DOHH2 (cell line): ENCODE data around the gene UBA7.

Experiments
- H3F3A ChIP-seq: fragments of 200-600 bp; sonication (generic), shearing (Covaris generic); 2 replicates; pipeline ENCODE4 v1.6.0; 2016; ENCODE audit warnings: antibody characterized with exemption, mild to moderate bottlenecking; ENCODE audit not compliant: control insufficient read depth, insufficient read depth
- H3K27ac ChIP-seq: fragments of 200-600 bp; sonication (generic); 2 replicates; pipeline ENCODE4 v1.5.1; 2014; ENCODE audit warnings: low read depth, mild to moderate bottlenecking, low read length, moderate library complexity
- H3K27me3 ChIP-seq: fragments of 200-600 bp; sonication (generic); 2 replicates; pipeline ENCODE4 v1.6.1; 2014; ENCODE audit warnings: mild to moderate bottlenecking, low read length, mixed read lengths; ENCODE audit not compliant: control insufficient read depth
- H3K36me3 ChIP-seq: fragments of 200-600 bp; sonication (generic); 2 replicates; pipeline ENCODE4 v1.6.1; 2014; ENCODE audit warnings: mild to moderate bottlenecking, low read length, moderate library complexity, mixed read lengths; ENCODE audit not compliant: control insufficient read depth
- H3K4me1 ChIP-seq: fragments of 200-600 bp; sonication (generic); 2 replicates; pipeline ENCODE4 v1.6.1; 2014; ENCODE audit warnings: mild to moderate bottlenecking, low read length, mixed read lengths; ENCODE audit not compliant: control insufficient read depth
- H3K4me2 ChIP-seq: fragments of 200-600 bp; sonication (generic); 2 replicates; pipeline ENCODE4 v1.6.0; 2014; ENCODE audit warnings: mild to moderate bottlenecking, low read length, moderate library complexity
- H3K4me3 ChIP-seq: fragments of 200-600 bp; sonication (generic); 2 replicates; pipeline ENCODE4 v1.5.1; 2014; ENCODE audit warnings: mild to moderate bottlenecking, low read length, mixed read lengths
- H3K79me2 ChIP-seq: fragments of 200-600 bp; sonication (generic); 2 replicates; pipeline ENCODE4 v1.6.1; 2014; ENCODE audit warnings: mild to moderate bottlenecking, low read length, mixed read lengths; ENCODE audit not compliant: control insufficient read depth
- H3K9me2 ChIP-seq: fragments of 200-600 bp; sonication (generic); replicated peaks from 2 replicates; pipeline ENCODE4 v1.6.1; 2014; ENCODE audit warnings: mild to moderate bottlenecking, low read length, mixed read lengths; ENCODE audit not compliant: control insufficient read depth
- H3K9me3 ChIP-seq: fragments of 200-600 bp; sonication (generic); 2 replicates; pipeline ENCODE4 v1.6.1; 2014; ENCODE audit warnings: antibody characterized with exemption, low read length, mixed read lengths; ENCODE audit not compliant: control insufficient read depth, insufficient read depth
- H4K20me1 ChIP-seq: fragments of 200-600 bp; sonication (generic); 2 replicates; pipeline ENCODE4 v1.6.0; 2014; ENCODE audit warnings: low read depth, mild to moderate bottlenecking, antibody characterized with exemption, low read length, moderate library complexity; ENCODE audit not compliant: control insufficient read depth, insufficient read depth
- CTCF ChIP-seq: fragments of 200-600 bp; sonication (generic); IDR thresholded peaks from one replicate; pipeline ENCODE4 v1.5.1; 2014; ENCODE audit warnings: antibody characterized with exemption, mild to moderate bottlenecking, low read depth, low read length; ENCODE audit not compliant: poor library complexity, severe bottlenecking
- EZH2phosphoT487 ChIP-seq: fragments of 200-600 bp; sonication (generic); IDR thresholded peaks from 2 replicates; pipeline ENCODE4 v1.6.1; 2017; ENCODE audit warnings: borderline replicate concordance, mild to moderate bottlenecking, antibody characterized with exemption, low read length, moderate library complexity, mixed read lengths

The UBA7 gene

GRCh38 chr3:49763981-49764380, 49.8 kb downstream of the UBA7 start:
- no peak overlapping the region for H3K4me2 ChIP-seq
- no peaks in the 10 kb centered on the region for H3K9me2 ChIP-seq
- H4K20me1 ChIP-seq: no peaks in the 10 kb centered on the region
- TF ChIP-seq EZH2phosphoT487: no peak
- no peak for TF ChIP-seq CTCF
- no peak overlapping the region for H3K4me3 ChIP-seq
- 0 out of 2 replicates have a peak, but pooled peaks cover 2% of the 10 kb centered on the region for H3F3A ChIP-seq
- H3K4me1 ChIP-seq: 0 out of 2 replicates have a peak, but pooled peaks cover 2% of the 10 kb centered on the region
- H3K27ac ChIP-seq: no peak overlapping the region
- no peaks in the 10 kb centered on the region for H3K27me3 ChIP-seq
- peaks cover 79% of the 10 kb centered on the region for H3K79me2 ChIP-seq
- no peaks in the 10 kb centered on the region; the same call in 1 of the 2 replicates for H3K36me3 ChIP-seq
- no peaks in the 10 kb centered on the region for H3K9me3 ChIP-seq

GRCh38 chr3:49761661-49762060, 52.1 kb downstream of the UBA7 start:
- no peak for TF ChIP-seq CTCF
- no peak for TF ChIP-seq EZH2phosphoT487
- no peaks in the 10 kb centered on the region for H4K20me1 ChIP-seq
- 0 out of 2 replicates have a peak, but pooled peaks cover 2% of the 10 kb centered on the region for H3F3A ChIP-seq
- no peaks in the 10 kb centered on the region for H3K27me3 ChIP-seq
- H3K4me3 ChIP-seq: no peak overlapping the region
- H3K4me1 ChIP-seq: no peaks in the 10 kb centered on the region
- H3K27ac ChIP-seq: no peak overlapping the region
- H3K36me3 ChIP-seq: no peaks in the 10 kb centered on the region; the same call in 1 of the 2 replicates
- no peaks in the 10 kb centered on the region for H3K9me3 ChIP-seq
- no peaks in the 10 kb centered on the region for H3K9me2 ChIP-seq
- H3K4me2 ChIP-seq: no peak overlapping the region
- H3K79me2 ChIP-seq: peaks cover 81% of the 10 kb centered on the region

- Histone ChIP-seq H3F3A (0 out of 2 replicates have a peak, but pooled peaks cover 2% of the 10 kb centered on the region), H3K4me2 (no peak overlapping the region), H3K36me3 (no peaks in the 10 kb centered on the region; the same call in 1 of the 2 replicates), H4K20me1 (no peaks in the 10 kb centered on the region), H3K4me3 (no peak overlapping the region), H3K9me2 (no peaks in the 10 kb centered on the region), H3K27ac (no peak overlapping the region), H3K27me3 (no peaks in the 10 kb centered on the region), H3K9me3 (no peaks in the 10 kb centered on the region), H3K79me2 (peaks cover 83% of the 10 kb centered on the region), H3K4me1 (no peaks in the 10 kb centered on the region)
- no peak for TF ChIP-seq CTCF
- no peak for TF ChIP-seq EZH2phosphoT487
These were observed 54.5 kb downstream of the UBA7 start for GRCh38 chr3:49759226-49759625.
